Prostate gland (tissue), 2 donors: ENCODE data around the gene NCAM1. TPM values are rescaled to one million over a fixed set of nuclear protein-coding genes. Genes with fewer than 3 reads are reported as not detected.

Experiments
- DNase-seq: peaks from one replicate; pipeline ENCODE4 v3.0.0-alpha.2; 2019; ENCODE audit warnings: low spot score
- H3K27ac ChIP-seq, 2 donors: fragments of 200-600 bp; sonication (generic); 2 replicates each; pipeline ENCODE4 v1.5.1; 2017 to 2019
- H3K27me3 ChIP-seq: fragments of 200-600 bp; sonication (generic); replicated peaks from 2 replicates; pipeline ENCODE4 v1.5.1; 2019; ENCODE audit not compliant: insufficient read depth
- H3K36me3 ChIP-seq, 2 donors: fragments of 200-600 bp; sonication (generic); 1 replicate in 1 of 2; 2 replicates in 1 of 2; pipeline versions ENCODE4 v1.5.1 to v1.8.1; 2017 to 2019
- H3K4me1 ChIP-seq: fragments of 200-600 bp; sonication (generic); replicated peaks from 2 replicates; pipeline ENCODE4 v1.5.1; 2019
- H3K4me3 ChIP-seq, 2 donors: fragments of 200-600 bp; sonication (generic); 2 replicates each; pipeline ENCODE4 v1.5.1; 2017 to 2019
- H3K9me3 ChIP-seq: fragments of 200-600 bp; sonication (generic); 2 replicates; pipeline ENCODE4 v1.5.1; 2017
- CTCF ChIP-seq, 4 experiments: fragments of 200-600 bp in 2 of 4; fragments of 450-650 bp in 2 of 4; sonication (generic) in 2 of 4; IDR thresholded peaks; 1 replicate in 3 of 4; 2 replicates in 1 of 4; pipeline ENCODE4 v1.5.1; 2016 to 2019; ENCODE audit warnings: antibody characterized with exemption in 4 of 4, mild to moderate bottlenecking in 2 of 4, moderate library complexity in 2 of 4
- POLR2A ChIP-seq: fragments of 450-650 bp; IDR thresholded peaks from one replicate; pipeline ENCODE4 v1.6.1; 2016; ENCODE audit warnings: antibody characterized with exemption, mild to moderate bottlenecking
- POLR2AphosphoS5 ChIP-seq: sonication (generic); formaldehyde crosslinking; IDR thresholded peaks from one replicate; pipeline ENCODE4 v1.6.1; 2017; ENCODE audit warnings: antibody characterized with exemption
- WGBS: methylation state at CpG from one replicate; pipeline ENCODE4 v1.1.5; 2018; 5-methylcytosine and 5-hydroxymethylcytosine counted together
- intact Hi-C: fragments of 100-400 bp; cut with DNase I; formaldehyde crosslinking; loops from one replicate; pipeline ENCODE4 v1.14.2; 2022
- total RNA-seq, 2 donors: library from RNA; depleted of rRNA; stranded (reverse); fragments of >200 nt; gene quantifications; one replicate each; pipeline ENCODE4 v1.1.0, GENCODE V29; 2016

The NCAM1 gene
- total RNA-seq, 2 donors from 2014 or later, result 3.8 to 39.7 TPM

GRCh38 chr11:112931703-112932102 lies 29.5 kb upstream of the NCAM1 start:
- no peak for DNase-seq
- Histone ChIP-seq H3K4me1 (no peaks in the 10 kb centered on the region), H3K36me3 (no peaks in the 10 kb centered on the region), H3K4me3 (no peak overlapping the region), H3K9me3 (no peaks in the 10 kb centered on the region), H3K27me3 (no peaks in the 10 kb centered on the region), H3K27ac (no peak overlapping the region)
- 45% methylated on average over 4 of the region's 4 CpGs for WGBS
- TF ChIP-seq POLR2A (no peak), POLR2AphosphoS5 (no peak), CTCF (IDR thresholded peaks at IDR 0.05) (no peak)
- intact Hi-C loops, result no loop called here

DNA sequence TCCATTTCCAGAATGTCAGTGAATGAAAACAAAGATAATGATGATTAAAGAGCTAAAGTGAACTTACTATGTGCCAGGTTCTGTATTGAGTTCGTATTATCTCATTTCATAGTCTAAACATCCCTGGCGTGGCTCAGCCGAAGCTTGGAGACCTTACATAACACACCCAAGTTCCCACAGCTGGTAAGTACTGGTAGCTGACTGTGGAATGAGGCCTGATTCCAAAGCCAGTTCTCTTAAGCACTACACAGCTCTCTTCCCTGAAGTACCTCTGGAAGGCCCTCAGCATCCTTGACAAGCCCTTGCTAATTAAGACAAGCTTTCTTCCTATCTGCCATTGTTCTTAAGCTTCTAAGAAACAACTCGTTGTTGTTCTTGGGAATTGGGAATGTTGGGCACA lies 28.6 kb upstream of the NCAM1 start:
- 50% methylated on average over 4 of the region's 4 CpGs for WGBS
- H3K27me3 ChIP-seq, result no peaks in the 10 kb centered on the region
- intact Hi-C loops, result no loop called here
- H3K27ac ChIP-seq, result no peak overlapping the region
- H3K4me1 ChIP-seq, result no peaks in the 10 kb centered on the region
- DNase-seq, result no peak
- no peak for TF ChIP-seq POLR2AphosphoS5
- TF ChIP-seq CTCF (IDR thresholded peaks at IDR 0.05), result no peak
- TF ChIP-seq POLR2A, result no peak
- H3K4me3 ChIP-seq, result no peak overlapping the region
- H3K36me3 ChIP-seq, result no peaks in the 10 kb centered on the region
- no peaks in the 10 kb centered on the region for H3K9me3 ChIP-seq

DNA sequence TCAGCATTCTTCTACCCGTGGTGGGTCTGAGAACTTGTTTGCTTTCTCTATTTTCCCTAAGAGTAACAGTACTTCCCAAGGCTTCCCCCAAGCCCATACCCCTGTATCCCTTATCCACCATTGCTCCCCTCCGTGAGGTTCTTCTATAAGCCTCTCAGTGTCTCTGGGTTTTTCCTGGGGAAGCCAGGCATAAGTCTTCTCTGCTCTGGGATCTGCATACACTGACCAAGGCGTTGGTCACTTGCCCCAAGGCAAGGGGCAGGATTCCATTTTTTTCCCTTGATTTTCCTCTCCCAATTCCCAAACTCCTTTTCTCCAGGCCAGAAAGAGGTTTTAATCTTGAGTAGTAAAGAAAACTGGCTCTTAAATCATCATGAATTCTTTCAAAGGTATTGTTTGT lies 27.2 kb upstream of the NCAM1 start:
- no peak for DNase-seq
- Histone ChIP-seq H3K9me3 (no peaks in the 10 kb centered on the region), H3K36me3 (no peaks in the 10 kb centered on the region), H3K4me1 (no peaks in the 10 kb centered on the region), H3K27ac (no peak overlapping the region), H3K4me3 (no peak overlapping the region), H3K27me3 (no peaks in the 10 kb centered on the region)
- intact Hi-C loops, result no loop called here
- 88% methylated on average over 3 of the region's 3 CpGs for WGBS
- TF ChIP-seq POLR2AphosphoS5, result no peak
- TF ChIP-seq CTCF (IDR thresholded peaks at IDR 0.05), result no peak
- TF ChIP-seq POLR2A, result no peak

DNA sequence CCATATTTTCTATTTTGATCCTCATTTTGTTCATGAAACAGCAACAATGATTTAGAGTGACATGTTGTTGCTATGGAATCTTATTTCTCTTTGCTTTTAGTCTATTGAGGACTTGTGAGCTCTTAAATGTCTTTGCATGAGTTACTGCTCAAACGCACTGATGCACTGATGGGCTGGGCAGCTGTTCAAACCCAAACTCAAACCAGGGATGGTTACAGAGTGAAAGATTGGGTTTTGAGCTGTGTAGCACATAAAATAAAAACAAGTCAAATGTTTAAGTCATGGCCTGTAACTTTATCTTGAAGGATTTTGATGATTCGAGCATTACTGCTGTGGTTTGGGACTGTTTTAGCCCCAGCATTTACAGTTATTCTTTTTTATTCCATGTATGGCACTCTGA lies 20.1 kb upstream of the NCAM1 start:
- Histone ChIP-seq H3K4me1 (no peaks in the 10 kb centered on the region), H3K27me3 (no peaks in the 10 kb centered on the region), H3K27ac (no peak overlapping the region), H3K9me3 (no peaks in the 10 kb centered on the region), H3K36me3 (no peaks in the 10 kb centered on the region), H3K4me3 (no peak overlapping the region)
- WGBS, result 44% methylated on average over 2 of the region's 2 CpGs
- TF ChIP-seq POLR2A, result no peak
- no peak for TF ChIP-seq POLR2AphosphoS5
- no peak for TF ChIP-seq CTCF (IDR thresholded peaks at IDR 0.05)
- intact Hi-C loops, result no loop called here
- DNase-seq, result no peak

- no peak overlapping the region for H3K4me3 ChIP-seq
- no peaks in the 10 kb centered on the region for H3K36me3 ChIP-seq
- intact Hi-C loops, result no loop called here
- no peak overlapping the region for H3K27ac ChIP-seq
- H3K9me3 ChIP-seq, result no peaks in the 10 kb centered on the region
- no peaks in the 10 kb centered on the region for H3K27me3 ChIP-seq
- WGBS, result 71% methylated on average over 7 of the region's 7 CpGs
- no peaks in the 10 kb centered on the region for H3K4me1 ChIP-seq
- TF ChIP-seq POLR2A, result no peak
- no peak for TF ChIP-seq POLR2AphosphoS5
- TF ChIP-seq CTCF (IDR thresholded peaks at IDR 0.05), result no peak
- DNase-seq, result no peak
Measured at GRCh38 chr11:112942966-112943643, 18.1 kb upstream of the NCAM1 start.
